UCSD-AML1 (cell line): ENCODE results near the gene MISP.
"Not testable (repeated sequence)": the region's sequence is repeated elsewhere in the genome, so short reads cannot be mapped to it uniquely, and the experiment has no call there.

Experiments
- DNase-seq: peaks from one replicate; lab custom pipeline; 2025; ENCODE audit not compliant: unreplicated experiment; lab: John Stamatoyannopoulos, UW

MISP gene

GRCh38 chr19:750640-751423 lies at the start of gene MISP:
TSS of gene MISP (plus strand) at chr19:751112. CDS start at chr19:756947, 5,835 bp downstream.
- DNase-seq: no peak

- not testable (repeated sequence) for DNase-seq
Observed at GRCh38 chr19:702847-703246, 48.1 kb upstream of the MISP start.

GRCh38 chr19:703329-703650 lies 47.6 kb upstream of the MISP start:
- DNase-seq: no peak

GRCh38 chr19:703651-704446 lies 47.1 kb upstream of the MISP start:
- DNase-seq: peak; percentile 100

GRCh38 chr19:704447-704741 lies 46.5 kb upstream of the MISP start:
- no peak for DNase-seq

GRCh38 chr19:708154-709143 lies 42.5 kb upstream of the MISP start, which contains the start of gene PALM:
TSS of gene PALM (plus strand) at chr19:708935. CDS start at chr19:709147, 212 bp downstream.
- DNase-seq: peak; percentile 30

GRCh38 chr19:709196-709964 lies 41.5 kb upstream of the MISP start:
- DNase-seq: no peak

GRCh38 chr19:709965-710571 lies 40.8 kb upstream of the MISP start:
- DNase-seq: no peak

GRCh38 chr19:710767-711166 lies 40.1 kb upstream of the MISP start:
- no peak for DNase-seq

- DNase-seq: no peak
Observed at GRCh38 chr19:711254-711653, 39.7 kb upstream of the MISP start.

- DNase-seq: no peak
Observed at GRCh38 chr19:715347-715746, 35.6 kb upstream of the MISP start.

- no peak for DNase-seq
Observed at GRCh38 chr19:718251-718951, 32.5 kb upstream of the MISP start.

GRCh38 chr19:718991-719512 lies 31.9 kb upstream of the MISP start:
- DNase-seq: no peak

- DNase-seq: no peak
Observed at GRCh38 chr19:719636-720344, 31.1 kb upstream of the MISP start.

- DNase-seq: no peak
Observed at GRCh38 chr19:720345-721160, 30.4 kb upstream of the MISP start.

GRCh38 chr19:722553-723101 lies 28.3 kb upstream of the MISP start:
- no peak for DNase-seq

GRCh38 chr19:723247-723646 lies 27.7 kb upstream of the MISP start:
- no peak for DNase-seq

- DNase-seq: no peak
Observed at GRCh38 chr19:723714-724113, 27.2 kb upstream of the MISP start.
